A673 (cell line): ENCODE measurements around the gene ARHGAP45. TPM values are rescaled to one million over a fixed set of nuclear protein-coding genes. Genes with fewer than 3 reads are reported as not detected.

Experiments
- BruUV-seq: library from RNA; stranded (reverse); fragments of 400-500 nt; replicated peaks from 2 replicates; lab custom pipeline; 2021; lab: Mats Ljungman, UMichigan
- CTCF ChIA-PET: fragments of 300-600 bp; sonication (Branson Sonifier 250); formaldehyde crosslinking; loops from one replicate; lab custom pipeline; 2022; ENCODE audit warnings: antibody characterized with exemption; lab: Charles Lee
- POLR2A ChIA-PET: fragments of 300-600 bp; sonication (Branson Sonifier 250); formaldehyde crosslinking; loops from one replicate; lab custom pipeline; 2022; ENCODE audit warnings: antibody characterized with exemption; ENCODE audit not compliant: low non-redundant PET; lab: Charles Lee
- DNase-seq: peaks from one replicate; pipeline ENCODE4 v3.0.0-alpha.2; 2015; ENCODE audit warnings: low spot score
- H3K27ac ChIP-seq: fragments of 200-600 bp; sonication (generic); 2 replicates; pipeline ENCODE4 v1.5.1; 2016; ENCODE audit warnings: mixed run types, low read depth, mild to moderate bottlenecking, mixed read lengths, antibody characterized with exemption, low read length; ENCODE audit not compliant: poor library complexity, severe bottlenecking
- H3K27me3 ChIP-seq: fragments of 200-600 bp; sonication (generic); replicated peaks from 2 replicates; pipeline ENCODE4 v1.6.1; 2017; ENCODE audit warnings: mixed run types, low read depth, mild to moderate bottlenecking, mixed read lengths, antibody characterized with exemption, low read length; ENCODE audit not compliant: insufficient read depth, poor library complexity
- H3K36me3 ChIP-seq: fragments of 200-600 bp; sonication (generic); 2 replicates; pipeline ENCODE4 v1.6.1; 2016; ENCODE audit warnings: mixed run types, mild to moderate bottlenecking, mixed read lengths, antibody characterized with exemption, low read length; ENCODE audit not compliant: insufficient read depth, poor library complexity, severe bottlenecking
- H3K4me1 ChIP-seq: fragments of 200-600 bp; sonication (generic); 2 replicates; pipeline ENCODE4 v1.6.1; 2017; ENCODE audit warnings: mixed run types, mild to moderate bottlenecking, mixed read lengths, antibody characterized with exemption, low read length; ENCODE audit not compliant: insufficient read depth, poor library complexity, severe bottlenecking
- H3K4me3 ChIP-seq: fragments of 200-600 bp; sonication (generic); 2 replicates; pipeline ENCODE4 v1.5.1; 2016; ENCODE audit warnings: low read depth, mixed run types, mild to moderate bottlenecking, mixed read lengths, low read length; ENCODE audit not compliant: poor library complexity, severe bottlenecking
- H3K9me3 ChIP-seq: fragments of 200-600 bp; sonication (generic); 2 replicates; pipeline ENCODE4 v1.6.1; 2016; ENCODE audit warnings: mixed run types, low read depth, mild to moderate bottlenecking, mixed read lengths, antibody characterized with exemption, low read length; ENCODE audit not compliant: poor library complexity, severe bottlenecking
- EZH2 ChIP-seq: fragments of 200-600 bp; sonication (generic); IDR thresholded peaks from 2 replicates; pipeline ENCODE4 v1.6.1; 2017; ENCODE audit warnings: borderline replicate concordance, low read depth, mild to moderate bottlenecking, mixed read lengths, antibody characterized with exemption, low read length; ENCODE audit not compliant: poor library complexity, severe bottlenecking
- intact Hi-C: fragments of 100-400 bp; cut with micrococcal nuclease; formaldehyde crosslinking; loops from one replicate; pipeline ENCODE4 v1.10.0; 2022; ENCODE audit not compliant: unreplicated experiment
- total RNA-seq: library from RNA; stranded (reverse); gene quantifications from 2 replicates; pipeline ENCODE4 v1.2.3, GENCODE V29; 2021
- TF ChIP-seq, protein P1 (sequence below): fragments of 300-800, 200-600 bp; sonication (generic); conservative IDR thresholded peaks from 2 replicates; pipeline ENCODE4 v1.5.1; 2017; ENCODE audit warnings: low read depth, mild to moderate bottlenecking, antibody characterized with exemption, low read length, moderate library complexity, mixed read lengths

Gene ARHGAP45
- total RNA-seq, 1 experiment from 2014 or later, result 3.2 TPM

GRCh38 chr19:1132552-1133383 is 65.8 kb downstream of the ARHGAP45 start:
- no peak for TF ChIP-seq EZH2
- TF ChIP-seq, protein P1, sequence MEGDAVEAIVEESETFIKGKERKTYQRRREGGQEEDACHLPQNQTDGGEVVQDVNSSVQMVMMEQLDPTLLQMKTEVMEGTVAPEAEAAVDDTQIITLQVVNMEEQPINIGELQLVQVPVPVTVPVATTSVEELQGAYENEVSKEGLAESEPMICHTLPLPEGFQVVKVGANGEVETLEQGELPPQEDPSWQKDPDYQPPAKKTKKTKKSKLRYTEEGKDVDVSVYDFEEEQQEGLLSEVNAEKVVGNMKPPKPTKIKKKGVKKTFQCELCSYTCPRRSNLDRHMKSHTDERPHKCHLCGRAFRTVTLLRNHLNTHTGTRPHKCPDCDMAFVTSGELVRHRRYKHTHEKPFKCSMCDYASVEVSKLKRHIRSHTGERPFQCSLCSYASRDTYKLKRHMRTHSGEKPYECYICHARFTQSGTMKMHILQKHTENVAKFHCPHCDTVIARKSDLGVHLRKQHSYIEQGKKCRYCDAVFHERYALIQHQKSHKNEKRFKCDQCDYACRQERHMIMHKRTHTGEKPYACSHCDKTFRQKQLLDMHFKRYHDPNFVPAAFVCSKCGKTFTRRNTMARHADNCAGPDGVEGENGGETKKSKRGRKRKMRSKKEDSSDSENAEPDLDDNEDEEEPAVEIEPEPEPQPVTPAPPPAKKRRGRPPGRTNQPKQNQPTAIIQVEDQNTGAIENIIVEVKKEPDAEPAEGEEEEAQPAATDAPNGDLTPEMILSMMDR, result no peak
- DNase-seq, result no peak
- Histone ChIP-seq H3K9me3 (no peaks in the 10 kb centered on the region), H3K36me3 (no peaks in the 10 kb centered on the region), H3K4me1 (peaks cover 18% of the 10 kb centered on the region), H3K27ac (peak overlapping the region; percentile 87), H3K4me3 (peak overlapping the region; percentile 49), H3K27me3 (no peaks in the 10 kb centered on the region)
- CTCF ChIA-PET, result interaction anchor here (0.5 to 0.6 kb wide), 3 partner anchors 58 to 88 kb away, joined by 3 to 8 read pairs (median 3); no protein-coding TSS in a partner anchor
- intact Hi-C loops, result no loop called here
- POLR2A ChIA-PET, result interaction anchor here (0.6 kb wide), 1 partner anchor 39 kb away, joined by 6 read pairs; no protein-coding TSS in a partner anchor
- no TSS peak for BruUV-seq

GRCh38 chr19:1133471-1133929 is 66.5 kb downstream of the ARHGAP45 start:
- Histone ChIP-seq H3K9me3 (no peaks in the 10 kb centered on the region), H3K4me1 (peaks cover 18% of the 10 kb centered on the region), H3K27ac (no peak overlapping the region), H3K36me3 (no peaks in the 10 kb centered on the region), H3K27me3 (no peaks in the 10 kb centered on the region), H3K4me3 (no peak overlapping the region)
- intact Hi-C loops, result no loop called here
- POLR2A ChIA-PET, result no interaction called here
- no TSS peak for BruUV-seq
- no peak for TF ChIP-seq EZH2
- TF ChIP-seq, protein P1, result no peak
- CTCF ChIA-PET, result interaction anchor here (0.6 kb wide), 1 partner anchor 57 kb away, joined by 8 read pairs; no protein-coding TSS in a partner anchor
- DNase-seq, result peak; percentile 47

GRCh38 chr19:1134431-1134830 is 67.5 kb downstream of the ARHGAP45 start:
- ChIA-PET POLR2A (interaction anchor here (0.7 kb wide), 2 partner anchors 11 to 1101 kb away, joined by 3 to 4 read pairs; no protein-coding TSS in a partner anchor), CTCF (no interaction called here)
- TF ChIP-seq, protein P1, result no peak
- TF ChIP-seq EZH2, result no peak
- Histone ChIP-seq H3K27me3 (no peaks in the 10 kb centered on the region), H3K4me3 (no peak overlapping the region), H3K4me1 (peaks cover 18% of the 10 kb centered on the region), H3K27ac (no peak overlapping the region), H3K36me3 (no peaks in the 10 kb centered on the region), H3K9me3 (no peaks in the 10 kb centered on the region)
- BruUV-seq, result no TSS peak
- no peak for DNase-seq
- intact Hi-C loops, result no loop called here
